DND-41 (cell line): ENCODE measurements around the gene FAM83F.

ENCODE experiments used
- CTCF ChIP-seq: IDR thresholded peaks from 2 replicates; pipeline ENCODE4 v1.5.1; 2012; ENCODE audit warnings: borderline replicate concordance, low read length, moderate library complexity, mild to moderate bottlenecking; ENCODE audit not compliant: poor library complexity, severe bottlenecking; ENCODE audit errors: extremely low read depth
- EZH2 ChIP-seq: IDR thresholded peaks from 3 replicates; pipeline ENCODE4 v1.6.1; 2012; ENCODE audit warnings: borderline replicate concordance, low read depth, mild to moderate bottlenecking, moderate library complexity, low read length, inconsistent platforms; ENCODE audit not compliant: severe bottlenecking

GRCh38 chr22:40071720-40072119 is 77.0 kb downstream of the FAM83F start:
- TF ChIP-seq CTCF (no peak), EZH2 (no peak)
